ENCODE data around the gene ZBTB42.

The ZBTB42 gene

DNA sequence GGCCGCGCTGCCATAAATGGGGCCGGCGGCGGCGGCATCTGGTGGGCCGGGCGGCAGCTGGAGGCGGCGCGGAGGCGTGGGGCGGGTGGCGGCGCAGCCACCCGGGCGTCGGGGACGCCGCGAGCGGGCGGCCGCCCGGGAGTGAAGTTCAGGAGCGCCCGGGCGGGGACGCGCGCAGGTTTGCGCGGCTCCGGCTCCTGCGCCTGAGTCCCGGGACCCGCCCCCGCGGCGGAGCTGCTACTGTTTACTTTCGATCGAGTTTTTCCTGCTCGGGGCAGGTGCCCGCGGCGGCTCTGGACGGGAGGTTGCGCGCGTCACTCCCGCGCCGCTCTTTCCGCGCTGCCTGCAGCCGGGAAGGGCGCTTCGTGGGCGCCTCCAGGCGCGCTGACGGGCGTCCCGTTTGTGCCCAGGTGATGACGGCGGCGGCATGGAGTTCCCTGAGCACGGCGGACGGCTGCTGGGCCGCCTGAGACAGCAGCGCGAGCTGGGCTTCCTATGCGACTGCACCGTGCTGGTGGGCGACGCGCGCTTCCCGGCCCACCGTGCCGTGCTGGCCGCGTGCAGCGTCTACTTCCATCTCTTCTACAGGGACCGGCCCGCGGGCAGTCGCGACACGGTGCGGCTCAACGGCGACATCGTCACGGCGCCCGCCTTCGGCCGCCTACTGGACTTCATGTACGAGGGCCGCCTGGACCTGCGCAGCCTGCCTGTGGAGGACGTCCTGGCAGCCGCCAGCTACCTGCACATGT lies at the start of gene ZBTB42:
Gene ZBTB42, plus strand, starts transcription at position 331 of the 749 bp plus-strand sequence. Its CDS starts 97 bp downstream, at position 428.
- TF ChIP-seq, protein P1, sequence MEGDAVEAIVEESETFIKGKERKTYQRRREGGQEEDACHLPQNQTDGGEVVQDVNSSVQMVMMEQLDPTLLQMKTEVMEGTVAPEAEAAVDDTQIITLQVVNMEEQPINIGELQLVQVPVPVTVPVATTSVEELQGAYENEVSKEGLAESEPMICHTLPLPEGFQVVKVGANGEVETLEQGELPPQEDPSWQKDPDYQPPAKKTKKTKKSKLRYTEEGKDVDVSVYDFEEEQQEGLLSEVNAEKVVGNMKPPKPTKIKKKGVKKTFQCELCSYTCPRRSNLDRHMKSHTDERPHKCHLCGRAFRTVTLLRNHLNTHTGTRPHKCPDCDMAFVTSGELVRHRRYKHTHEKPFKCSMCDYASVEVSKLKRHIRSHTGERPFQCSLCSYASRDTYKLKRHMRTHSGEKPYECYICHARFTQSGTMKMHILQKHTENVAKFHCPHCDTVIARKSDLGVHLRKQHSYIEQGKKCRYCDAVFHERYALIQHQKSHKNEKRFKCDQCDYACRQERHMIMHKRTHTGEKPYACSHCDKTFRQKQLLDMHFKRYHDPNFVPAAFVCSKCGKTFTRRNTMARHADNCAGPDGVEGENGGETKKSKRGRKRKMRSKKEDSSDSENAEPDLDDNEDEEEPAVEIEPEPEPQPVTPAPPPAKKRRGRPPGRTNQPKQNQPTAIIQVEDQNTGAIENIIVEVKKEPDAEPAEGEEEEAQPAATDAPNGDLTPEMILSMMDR (conservative IDR thresholded peaks at IDR 0.05; ENCODE audit: low read depth, low read length): no peak
- no peak for DNase-seq (ENCODE audit: low read depth)
- peak within 1 kb of the TSS; percentile 48 for H3K4me3 ChIP-seq (ENCODE audit: low read length)

DNA sequence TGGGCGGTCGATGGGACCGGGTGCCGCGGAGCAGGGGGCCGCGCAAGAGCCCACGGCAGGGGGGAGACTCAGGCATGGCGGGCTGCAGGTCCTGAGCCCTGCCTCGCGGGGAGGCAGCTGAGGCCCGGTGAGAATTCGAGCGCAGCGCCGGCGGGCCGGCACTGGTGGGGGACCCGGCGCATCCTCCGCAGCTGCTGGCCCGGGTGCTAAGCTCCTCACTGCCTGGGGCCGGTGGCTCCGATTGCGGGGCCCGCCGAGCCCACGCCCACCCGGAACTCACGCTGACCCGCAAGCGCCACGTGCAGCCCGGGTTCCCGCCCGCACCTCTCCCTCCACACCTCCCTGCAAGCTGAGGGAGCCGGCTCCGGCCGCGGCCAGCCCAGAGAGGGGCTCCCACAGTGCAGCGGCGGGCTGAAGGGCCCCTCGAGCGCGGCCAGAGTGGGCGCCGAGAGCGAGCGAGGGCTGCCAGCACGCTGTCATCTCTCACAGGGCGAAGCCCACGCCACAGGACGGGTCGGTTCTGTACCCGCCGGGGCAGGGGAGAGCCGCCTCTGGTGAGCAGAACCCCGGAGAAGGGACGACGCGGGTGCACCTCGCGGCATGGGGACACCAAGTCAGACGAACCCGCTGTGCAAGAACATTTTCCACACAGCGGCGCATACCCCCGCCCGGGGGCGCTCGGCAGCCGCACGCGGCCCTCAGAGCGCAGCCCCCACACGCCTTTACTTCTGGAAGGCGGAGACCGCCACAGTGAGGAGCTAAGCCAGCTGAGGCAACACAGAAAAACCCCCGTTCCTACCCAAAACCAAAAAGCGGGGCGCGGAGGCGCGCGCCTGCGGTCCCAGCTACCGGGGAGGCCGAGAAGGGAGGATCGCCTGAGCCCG lies 49.1 kb upstream of the ZBTB42 start:
- no peak for DNase-seq (ENCODE audit: low read depth)
- peak overlapping the region; percentile 56 for H3K4me3 ChIP-seq (ENCODE audit: low read length)
- TF ChIP-seq, protein P1 (conservative IDR thresholded peaks at IDR 0.05; ENCODE audit: low read depth, low read length): no peak

DNA sequence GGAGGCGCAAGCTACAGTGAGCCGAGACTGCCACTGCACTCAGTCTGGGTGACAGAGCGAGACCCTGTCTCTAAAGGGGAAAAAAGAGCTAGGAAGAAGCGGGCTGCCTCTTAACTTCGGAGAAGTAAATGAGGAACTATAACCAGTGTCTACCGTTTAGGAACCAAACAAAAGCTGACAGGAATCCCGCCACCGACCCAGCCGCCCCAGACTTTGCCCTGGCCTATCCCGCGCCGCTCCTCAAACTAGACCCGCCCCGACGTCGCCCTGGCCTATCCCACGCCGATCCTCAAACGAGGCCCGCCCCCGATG lies 48.5 kb upstream of the ZBTB42 start:
- DNase-seq (ENCODE audit: low read depth): no peak
- TF ChIP-seq, protein P1 (conservative IDR thresholded peaks at IDR 0.05; ENCODE audit: low read depth, low read length): no peak
- H3K4me3 ChIP-seq (ENCODE audit: low read length): peak overlapping the region; percentile 56

DNA sequence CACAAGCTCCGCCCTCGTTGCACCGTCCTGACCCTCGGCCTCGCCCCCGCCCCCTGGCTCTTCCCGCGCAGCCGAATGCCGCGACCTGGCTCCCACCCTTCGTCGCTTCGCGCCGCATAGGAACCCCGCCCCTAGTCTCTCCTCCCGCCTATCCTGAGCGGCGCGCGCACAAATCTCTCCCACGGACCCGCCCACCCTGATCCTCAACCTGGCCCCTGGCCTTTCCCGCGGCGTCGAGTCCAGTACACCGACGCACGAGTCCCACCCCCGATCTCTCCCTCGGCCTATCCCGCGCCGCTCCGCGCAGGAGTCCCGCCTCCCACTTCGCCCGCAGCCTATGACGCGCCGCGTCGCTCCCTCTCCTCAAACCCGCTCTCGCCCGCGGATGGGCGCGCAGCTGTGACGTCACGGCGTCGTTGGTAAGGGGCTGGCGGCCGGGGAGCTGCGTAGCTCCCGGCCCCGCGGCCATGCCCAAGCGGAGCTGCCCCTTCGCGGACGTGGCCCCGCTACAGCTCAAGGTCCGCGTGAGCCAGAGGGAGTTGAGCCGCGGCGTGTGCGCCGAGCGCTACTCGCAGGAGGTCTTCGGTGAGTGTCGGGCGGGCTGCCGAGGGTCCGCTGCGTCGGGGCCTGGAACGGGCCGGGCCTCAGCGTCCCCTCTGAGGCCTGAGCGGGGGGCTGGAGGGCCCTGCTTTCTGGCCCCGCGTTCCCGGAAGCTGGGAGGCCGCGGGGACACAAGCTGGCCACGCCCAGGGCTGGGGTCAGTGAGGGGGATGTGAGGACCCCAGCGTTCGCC lies 48.0 kb upstream of the ZBTB42 start, which contains the start of gene SIVA1:
Gene SIVA1, plus strand, starts transcription at position 413 of the 793 bp plus-strand sequence. Its CDS starts 55 bp downstream, at position 468.
- TF ChIP-seq, protein P1 (conservative IDR thresholded peaks at IDR 0.05; ENCODE audit: low read depth, low read length): no peak
- peak; percentile 98 for DNase-seq (ENCODE audit: low read depth)
- H3K4me3 ChIP-seq (ENCODE audit: low read length): peak within 1 kb of the TSS; percentile 90

DNA sequence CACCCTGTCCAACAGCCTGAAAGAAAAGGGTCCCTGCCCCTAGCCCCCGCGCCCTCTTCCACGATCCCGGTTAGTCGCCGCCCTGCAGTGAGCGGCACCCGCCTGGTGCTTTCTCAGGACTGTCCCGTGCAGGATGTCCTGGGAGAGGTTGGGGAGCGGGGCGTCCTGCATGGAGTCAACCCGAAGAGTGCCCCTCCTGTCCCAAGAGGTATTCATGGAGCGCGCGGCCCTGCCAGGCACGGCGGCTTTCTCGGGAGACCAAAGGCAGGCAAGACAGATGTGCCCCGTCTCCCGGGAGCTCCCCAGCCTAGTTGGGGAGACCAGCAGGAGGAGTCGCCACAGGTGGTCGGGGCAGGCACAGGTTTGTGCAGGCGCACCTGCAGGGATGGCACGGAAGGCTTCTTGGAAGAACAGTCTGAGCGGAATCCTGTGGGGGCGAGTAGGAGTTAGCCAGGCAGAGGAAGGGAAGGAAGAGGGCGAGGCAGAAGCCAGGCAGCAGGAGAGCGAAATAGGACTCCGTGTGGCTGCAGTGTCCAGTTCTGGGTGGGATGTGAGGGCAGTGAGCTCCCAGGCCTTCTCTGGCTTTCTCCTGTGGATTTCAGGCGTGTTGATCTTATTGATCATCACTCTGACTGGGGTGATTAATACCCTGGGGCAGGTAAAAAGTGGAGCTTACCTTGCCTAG lies 47.2 kb upstream of the ZBTB42 start:
- TF ChIP-seq, protein P1 (conservative IDR thresholded peaks at IDR 0.05; ENCODE audit: low read depth, low read length): no peak
- H3K4me3 ChIP-seq (ENCODE audit: low read length): peak overlapping the region; percentile 90
- DNase-seq (ENCODE audit: low read depth): no peak

DNA sequence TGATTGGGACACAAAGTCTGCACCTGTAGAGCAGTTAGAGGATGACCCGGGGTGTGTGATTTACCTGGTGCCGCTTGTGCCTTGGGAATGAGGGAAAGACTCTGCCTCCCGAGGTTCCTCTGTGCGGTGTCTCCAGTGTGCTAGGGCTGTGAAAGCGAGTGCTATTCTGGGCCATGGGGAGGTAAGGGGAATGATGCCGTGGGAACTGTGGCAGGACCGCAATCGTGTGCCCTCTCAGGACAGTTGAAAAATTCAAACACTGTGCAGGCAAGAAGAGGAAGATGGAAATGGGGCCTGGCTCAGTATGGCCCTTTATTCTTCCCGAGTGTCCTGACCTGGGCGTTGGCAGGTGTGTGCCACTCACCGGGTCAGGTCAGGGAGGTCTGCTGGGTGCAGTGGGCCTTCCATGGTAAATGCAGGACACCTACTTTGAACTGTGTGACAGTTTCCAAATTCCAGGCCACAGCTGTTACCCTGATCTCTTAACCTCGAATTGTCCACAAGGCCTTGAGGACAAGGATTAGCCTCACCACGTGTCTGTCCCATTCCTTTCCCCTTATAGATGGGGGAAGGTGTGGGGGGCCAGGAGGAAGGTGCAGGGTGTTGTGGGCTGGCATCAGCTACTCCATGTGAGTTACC lies 46.6 kb upstream of the ZBTB42 start:
- H3K4me3 ChIP-seq (ENCODE audit: low read length): peak overlapping the region; percentile 90
- DNase-seq (ENCODE audit: low read depth): no peak
- TF ChIP-seq, protein P1 (conservative IDR thresholded peaks at IDR 0.05; ENCODE audit: low read depth, low read length): no peak
